ENCODE measurements around the gene MED9.

DNA sequence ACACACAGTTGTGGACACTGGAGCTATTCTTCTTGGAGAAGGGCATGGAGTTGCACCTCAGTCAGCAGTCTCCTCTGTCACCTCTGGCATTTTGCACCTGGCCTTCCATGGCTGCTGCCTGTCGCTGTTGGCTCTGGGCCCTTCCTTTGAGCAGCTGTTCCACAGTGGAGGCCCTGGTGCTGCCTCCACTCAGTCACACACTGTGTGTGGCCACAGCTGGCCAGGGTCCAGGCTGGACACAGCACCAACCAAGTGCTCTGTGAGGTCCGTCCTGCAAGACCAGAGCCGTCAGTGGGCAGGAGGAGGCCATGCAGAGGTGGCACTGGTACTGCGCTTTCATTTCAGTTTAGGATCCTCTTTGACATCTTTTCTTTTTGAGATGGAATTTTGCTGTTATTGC lies 21.6 kb upstream of the MED9 start:
- TF ChIP-seq, protein P1, sequence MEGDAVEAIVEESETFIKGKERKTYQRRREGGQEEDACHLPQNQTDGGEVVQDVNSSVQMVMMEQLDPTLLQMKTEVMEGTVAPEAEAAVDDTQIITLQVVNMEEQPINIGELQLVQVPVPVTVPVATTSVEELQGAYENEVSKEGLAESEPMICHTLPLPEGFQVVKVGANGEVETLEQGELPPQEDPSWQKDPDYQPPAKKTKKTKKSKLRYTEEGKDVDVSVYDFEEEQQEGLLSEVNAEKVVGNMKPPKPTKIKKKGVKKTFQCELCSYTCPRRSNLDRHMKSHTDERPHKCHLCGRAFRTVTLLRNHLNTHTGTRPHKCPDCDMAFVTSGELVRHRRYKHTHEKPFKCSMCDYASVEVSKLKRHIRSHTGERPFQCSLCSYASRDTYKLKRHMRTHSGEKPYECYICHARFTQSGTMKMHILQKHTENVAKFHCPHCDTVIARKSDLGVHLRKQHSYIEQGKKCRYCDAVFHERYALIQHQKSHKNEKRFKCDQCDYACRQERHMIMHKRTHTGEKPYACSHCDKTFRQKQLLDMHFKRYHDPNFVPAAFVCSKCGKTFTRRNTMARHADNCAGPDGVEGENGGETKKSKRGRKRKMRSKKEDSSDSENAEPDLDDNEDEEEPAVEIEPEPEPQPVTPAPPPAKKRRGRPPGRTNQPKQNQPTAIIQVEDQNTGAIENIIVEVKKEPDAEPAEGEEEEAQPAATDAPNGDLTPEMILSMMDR (conservative IDR thresholded peaks at IDR 0.05; ENCODE audit: low read depth, low read length), result no peak
- no peak for TF ChIP-seq EZH2 (IDR thresholded peaks at IDR 0.05; ENCODE audit: borderline replicate concordance, low read depth, low read length, poor library complexity, severe bottlenecking)
